A673 (cell line): Measurements from ENCODE around the gene DEFB131B. TPM values are rescaled to one million over a fixed set of nuclear protein-coding genes. Genes with fewer than 3 reads are reported as not detected.
"Not testable (repeated sequence)": the region's sequence is repeated elsewhere in the genome, so short reads cannot be mapped to it uniquely, and the experiment has no call there.

Experiments used
- BruUV-seq: library from RNA; stranded (reverse); fragments of 400-500 nt; replicated peaks from 2 replicates; lab custom pipeline; 2021; lab: Mats Ljungman, UMichigan
- CTCF ChIA-PET: fragments of 300-600 bp; sonication (Branson Sonifier 250); formaldehyde crosslinking; loops from one replicate; lab custom pipeline; 2022; ENCODE audit warnings: antibody characterized with exemption; lab: Charles Lee
- POLR2A ChIA-PET: fragments of 300-600 bp; sonication (Branson Sonifier 250); formaldehyde crosslinking; loops from one replicate; lab custom pipeline; 2022; ENCODE audit warnings: antibody characterized with exemption; ENCODE audit not compliant: low non-redundant PET; lab: Charles Lee
- DNase-seq: peaks from one replicate; pipeline ENCODE4 v3.0.0-alpha.2; 2015; ENCODE audit warnings: low spot score
- H3K27ac ChIP-seq: fragments of 200-600 bp; sonication (generic); 2 replicates; pipeline ENCODE4 v1.5.1; 2016; ENCODE audit warnings: mixed run types, low read depth, mild to moderate bottlenecking, mixed read lengths, antibody characterized with exemption, low read length; ENCODE audit not compliant: poor library complexity, severe bottlenecking
- H3K27me3 ChIP-seq: fragments of 200-600 bp; sonication (generic); replicated peaks from 2 replicates; pipeline ENCODE4 v1.6.1; 2017; ENCODE audit warnings: mixed run types, low read depth, mild to moderate bottlenecking, mixed read lengths, antibody characterized with exemption, low read length; ENCODE audit not compliant: insufficient read depth, poor library complexity
- H3K36me3 ChIP-seq: fragments of 200-600 bp; sonication (generic); 2 replicates; pipeline ENCODE4 v1.6.1; 2016; ENCODE audit warnings: mixed run types, mild to moderate bottlenecking, mixed read lengths, antibody characterized with exemption, low read length; ENCODE audit not compliant: insufficient read depth, poor library complexity, severe bottlenecking
- H3K4me1 ChIP-seq: fragments of 200-600 bp; sonication (generic); 2 replicates; pipeline ENCODE4 v1.6.1; 2017; ENCODE audit warnings: mixed run types, mild to moderate bottlenecking, mixed read lengths, antibody characterized with exemption, low read length; ENCODE audit not compliant: insufficient read depth, poor library complexity, severe bottlenecking
- H3K4me3 ChIP-seq: fragments of 200-600 bp; sonication (generic); 2 replicates; pipeline ENCODE4 v1.5.1; 2016; ENCODE audit warnings: low read depth, mixed run types, mild to moderate bottlenecking, mixed read lengths, low read length; ENCODE audit not compliant: poor library complexity, severe bottlenecking
- H3K9me3 ChIP-seq: fragments of 200-600 bp; sonication (generic); 2 replicates; pipeline ENCODE4 v1.6.1; 2016; ENCODE audit warnings: mixed run types, low read depth, mild to moderate bottlenecking, mixed read lengths, antibody characterized with exemption, low read length; ENCODE audit not compliant: poor library complexity, severe bottlenecking
- EZH2 ChIP-seq: fragments of 200-600 bp; sonication (generic); IDR thresholded peaks from 2 replicates; pipeline ENCODE4 v1.6.1; 2017; ENCODE audit warnings: borderline replicate concordance, low read depth, mild to moderate bottlenecking, mixed read lengths, antibody characterized with exemption, low read length; ENCODE audit not compliant: poor library complexity, severe bottlenecking
- intact Hi-C: fragments of 100-400 bp; cut with micrococcal nuclease; formaldehyde crosslinking; loops from one replicate; pipeline ENCODE4 v1.10.0; 2022; ENCODE audit not compliant: unreplicated experiment
- total RNA-seq: library from RNA; stranded (reverse); gene quantifications from 2 replicates; pipeline ENCODE4 v1.2.3, GENCODE V29; 2021
- TF ChIP-seq, protein P1 (sequence below): fragments of 300-800, 200-600 bp; sonication (generic); conservative IDR thresholded peaks from 2 replicates; pipeline ENCODE4 v1.5.1; 2017; ENCODE audit warnings: low read depth, mild to moderate bottlenecking, antibody characterized with exemption, low read length, moderate library complexity, mixed read lengths

DEFB131B gene
- total RNA-seq, 1 experiment from 2014 or later: not detected

DNA sequence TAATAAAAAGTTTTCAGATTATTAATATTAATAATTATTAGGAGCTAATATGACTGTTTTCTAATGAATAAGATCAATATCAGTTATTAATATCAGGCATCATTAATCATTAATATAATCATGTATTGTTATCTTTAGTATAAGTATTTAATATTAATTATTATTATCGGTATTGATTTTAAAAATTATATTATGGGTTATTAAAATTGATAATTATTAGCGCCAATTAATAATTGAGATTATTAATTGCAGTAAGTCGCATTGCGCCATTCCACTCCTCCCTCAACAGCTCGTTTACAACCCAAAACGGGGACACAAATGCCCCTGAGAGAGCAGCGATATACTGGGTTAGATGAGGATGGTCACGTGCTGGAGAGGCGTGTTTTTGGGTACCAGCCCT is 30.0 kb downstream of the DEFB131B start:
- DNase-seq: no peak
- H3K4me3 ChIP-seq: no peak overlapping the region
- no peaks in the 10 kb centered on the region for H3K4me1 ChIP-seq
- no TSS peak for BruUV-seq
- POLR2A ChIA-PET: no interaction called here
- no peak overlapping the region for H3K27ac ChIP-seq
- TF ChIP-seq, protein P1, sequence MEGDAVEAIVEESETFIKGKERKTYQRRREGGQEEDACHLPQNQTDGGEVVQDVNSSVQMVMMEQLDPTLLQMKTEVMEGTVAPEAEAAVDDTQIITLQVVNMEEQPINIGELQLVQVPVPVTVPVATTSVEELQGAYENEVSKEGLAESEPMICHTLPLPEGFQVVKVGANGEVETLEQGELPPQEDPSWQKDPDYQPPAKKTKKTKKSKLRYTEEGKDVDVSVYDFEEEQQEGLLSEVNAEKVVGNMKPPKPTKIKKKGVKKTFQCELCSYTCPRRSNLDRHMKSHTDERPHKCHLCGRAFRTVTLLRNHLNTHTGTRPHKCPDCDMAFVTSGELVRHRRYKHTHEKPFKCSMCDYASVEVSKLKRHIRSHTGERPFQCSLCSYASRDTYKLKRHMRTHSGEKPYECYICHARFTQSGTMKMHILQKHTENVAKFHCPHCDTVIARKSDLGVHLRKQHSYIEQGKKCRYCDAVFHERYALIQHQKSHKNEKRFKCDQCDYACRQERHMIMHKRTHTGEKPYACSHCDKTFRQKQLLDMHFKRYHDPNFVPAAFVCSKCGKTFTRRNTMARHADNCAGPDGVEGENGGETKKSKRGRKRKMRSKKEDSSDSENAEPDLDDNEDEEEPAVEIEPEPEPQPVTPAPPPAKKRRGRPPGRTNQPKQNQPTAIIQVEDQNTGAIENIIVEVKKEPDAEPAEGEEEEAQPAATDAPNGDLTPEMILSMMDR: no peak
- TF ChIP-seq EZH2: no peak
- no peaks in the 10 kb centered on the region for H3K36me3 ChIP-seq
- CTCF ChIA-PET: no interaction called here
- H3K27me3 ChIP-seq: no peaks in the 10 kb centered on the region
- intact Hi-C loops: no loop called here
- H3K9me3 ChIP-seq: no peaks in the 10 kb centered on the region

DNA sequence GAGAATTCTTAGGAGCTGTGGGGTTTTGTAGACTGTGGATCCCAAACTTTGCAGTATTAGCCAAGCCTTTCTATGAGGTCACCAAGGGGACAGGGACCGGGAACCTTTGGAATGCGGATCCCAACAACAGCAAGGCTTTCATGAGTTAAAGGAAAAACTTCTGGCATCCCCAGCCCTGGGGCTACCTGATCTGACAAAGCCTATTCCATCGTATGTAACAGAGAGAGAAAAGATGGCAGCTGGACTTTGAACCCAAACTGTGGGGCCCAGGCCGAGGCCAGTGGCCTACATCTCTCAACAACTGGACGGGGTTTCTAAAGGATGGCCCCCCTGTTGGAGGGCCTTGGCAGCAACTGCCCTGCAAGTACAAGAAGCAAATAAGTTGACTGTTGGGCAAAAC is 32.5 kb downstream of the DEFB131B start:
- H3K4me3 ChIP-seq, BruUV-seq, DNase-seq, intact Hi-C loops, H3K27ac ChIP-seq, H3K9me3 ChIP-seq, H3K27me3 ChIP-seq, H3K4me1 ChIP-seq, POLR2A ChIA-PET, CTCF ChIA-PET: not testable (repeated sequence)
- H3K36me3 ChIP-seq: peaks cover 11% of the 10 kb centered on the region

DNA sequence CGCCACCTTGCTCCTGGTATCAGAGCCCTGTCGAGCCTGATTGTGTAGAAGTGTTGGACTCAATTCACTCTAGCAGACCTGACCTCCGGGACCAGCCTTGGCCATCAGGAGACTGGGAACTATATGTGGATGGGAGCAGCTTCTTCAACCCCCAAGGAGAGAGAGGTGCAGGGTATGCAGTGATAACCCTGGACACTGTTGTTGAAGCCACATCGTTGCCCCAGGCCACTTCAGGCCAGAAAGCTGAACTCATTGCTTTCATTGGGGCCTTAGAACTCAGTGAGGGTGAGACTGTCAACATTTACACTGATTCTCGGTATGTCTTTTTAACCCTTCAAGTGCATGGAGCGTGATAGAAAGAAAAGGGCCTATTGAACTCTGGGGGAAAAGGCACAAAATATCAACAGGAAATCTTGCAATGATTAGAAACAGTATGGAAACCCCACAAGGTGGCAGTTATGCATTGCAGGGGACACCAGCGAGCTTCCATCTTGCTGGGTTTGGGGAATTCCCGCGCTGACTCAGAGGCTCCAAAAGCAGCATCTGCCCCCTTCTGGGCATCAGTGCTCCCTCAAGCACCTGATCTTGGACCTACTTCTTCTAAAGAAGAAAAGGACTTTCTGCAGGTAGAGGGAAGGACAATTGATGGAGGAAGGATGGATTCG is 33.2 kb downstream of the DEFB131B start:
- POLR2A ChIA-PET, CTCF ChIA-PET, H3K9me3 ChIP-seq, H3K4me1 ChIP-seq, intact Hi-C loops, H3K27ac ChIP-seq, H3K4me3 ChIP-seq, H3K27me3 ChIP-seq, BruUV-seq, DNase-seq: not testable (repeated sequence)
- H3K36me3 ChIP-seq: peaks cover 14% of the 10 kb centered on the region

DNA sequence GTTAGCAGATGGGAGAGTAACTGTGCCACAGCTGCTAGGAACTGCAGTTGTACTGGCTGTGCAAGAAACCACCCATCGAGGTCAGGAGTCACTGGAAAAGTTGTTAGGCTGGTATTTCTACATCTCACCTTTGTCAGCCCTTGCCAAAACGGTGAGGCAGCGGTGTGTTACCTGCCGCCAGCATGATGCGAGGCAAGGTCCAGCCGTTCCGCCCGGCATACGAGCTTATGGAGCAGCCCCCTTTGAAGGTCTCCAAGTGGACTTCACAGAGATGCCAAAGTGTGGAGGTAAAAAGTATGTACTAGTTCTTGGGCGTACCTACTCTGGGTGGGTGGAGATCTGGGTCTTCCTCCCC is 33.7 kb downstream of the DEFB131B start:
- CTCF ChIA-PET, BruUV-seq, intact Hi-C loops: not testable (repeated sequence)

More for the DNA sequence above, 33.7 kb downstream of the DEFB131B start:
- H3K27ac ChIP-seq, POLR2A ChIA-PET, H3K9me3 ChIP-seq, H3K4me3 ChIP-seq, H3K4me1 ChIP-seq, DNase-seq, H3K27me3 ChIP-seq: not testable (repeated sequence)
- H3K36me3 ChIP-seq: peaks cover 14% of the 10 kb centered on the region
